K562 (cell line): ENCODE results near the gene VGF. TPM values are rescaled to one million over a fixed set of nuclear protein-coding genes. Genes with fewer than 3 reads are reported as not detected.

ENCODE experiments used
- CAMTA2 ChIP-seq: fragments of 250-450 bp; sonication (Bioruptor Pico); conservative IDR thresholded peaks from 2 replicates; pipeline ENCODE4 v1.5.1; 2022
- CEBPZ ChIP-seq: fragments of 150-350 bp; IDR thresholded peaks from 2 replicates; pipeline ENCODE4 v1.6.1; 2014; ENCODE audit warnings: low read depth, mild to moderate bottlenecking, low read length, borderline replicate concordance
- COPS2 ChIP-seq: fragments of 450-650 bp; conservative IDR thresholded peaks from 2 replicates; pipeline ENCODE4 v1.6.1; 2016; ENCODE audit warnings: mild to moderate bottlenecking, moderate library complexity
- ESRRA ChIP-seq: fragments of 450-650 bp; IDR thresholded peaks from 2 replicates; pipeline ENCODE4 v1.6.1; 2014; ENCODE audit warnings: low read depth, mild to moderate bottlenecking, moderate library complexity, borderline replicate concordance
- HINFP ChIP-seq: fragments of 450-650 bp; conservative IDR thresholded peaks from 2 replicates; pipeline ENCODE4 v1.6.1; 2016; ENCODE audit warnings: missing genetic modification characterization, low read depth, mild to moderate bottlenecking, control low read depth, missing compliant biosample characterization
- NR1H2 ChIP-seq: sonication (generic); formaldehyde crosslinking; IDR thresholded peaks from 2 replicates; pipeline ENCODE4 v1.4.0; 2020; ENCODE audit warnings: mild to moderate bottlenecking, missing genetic modification reagents
- PBX2 ChIP-seq, 2 experiments: IDR thresholded peaks in 1 of 2; conservative IDR thresholded peaks in 1 of 2; 2 replicates each; pipeline ENCODE4 v1.6.1; 2016; ENCODE audit warnings: low read depth in 2 of 2, mild to moderate bottlenecking in 1 of 2, missing compliant biosample characterization in 1 of 2, missing genetic modification characterization in 1 of 2, moderate library complexity in 1 of 2
- PCBP2 ChIP-seq: fragments of 200-400 bp; formaldehyde crosslinking; IDR thresholded peaks from 2 replicates; pipeline ENCODE4 v1.6.1; 2018; ENCODE audit warnings: low read length, low read depth, mild to moderate bottlenecking, moderate library complexity; ENCODE audit not compliant: poor library complexity, severe bottlenecking
- PKNOX1 ChIP-seq: fragments of 450-650 bp; IDR thresholded peaks from 2 replicates; pipeline ENCODE4 v1.6.1; 2016
- SPI1 ChIP-seq: IDR thresholded peaks from 2 replicates; pipeline ENCODE4 v1.6.1; 2011; ENCODE audit warnings: low read depth, low read length, control low read depth, borderline replicate concordance
- USF1 ChIP-seq: sonication (generic); formaldehyde crosslinking; IDR thresholded peaks from 2 replicates; pipeline ENCODE4 v1.9.0; 2022; ENCODE audit warnings: mild to moderate bottlenecking, missing genetic modification reagents
- VEZF1 ChIP-seq: fragments of 200-800 bp; sonication (Bioruptor generic); IDR thresholded peaks from 2 replicates; pipeline ENCODE4 v1.6.1; 2017; ENCODE audit warnings: missing genetic modification characterization, missing compliant biosample characterization
- XRCC4 ChIP-seq: IDR thresholded peaks from one replicate; pipeline ENCODE4 v1.6.1; 2011; ENCODE audit not compliant: insufficient read depth, insufficient read length; ENCODE audit errors: extremely low read depth
- ZNF217 ChIP-seq: sonication (generic); formaldehyde crosslinking; IDR thresholded peaks from 2 replicates; pipeline ENCODE4 v1.8.0; 2022; ENCODE audit warnings: mild to moderate bottlenecking, missing genetic modification reagents
- polyA plus RNA-seq, 8 experiments: library from polyadenylated mRNA; depleted of rRNA in 4 of 8; stranded (reverse) in 5 of 8; unstranded in 3 of 8; fragments of >200 nt; fragmentation: Nextera tagmentation in 2 of 8; fragmentation: Illumina TruSeq in 1 of 8; extraction: Ambion mirVana in 2 of 8; extraction: Trizol in 1 of 8; gene quantifications; 2 replicates each; pipeline versions ENCODE4 v1.2.1 to v1.2.3, GENCODE V29; 2011 to 2014; ENCODE audit warnings: inconsistent platforms in 1 of 8, missing spikeins in 1 of 8
- total RNA-seq, 7 experiments: library from RNA; depleted of rRNA in 6 of 7; stranded (reverse); fragments of >200 nt in 6 of 7; fragmentation: Illumina TruSeq in 2 of 7; extraction: Trizol in 2 of 7; gene quantifications; 2 replicates each; pipeline versions ENCODE4 v1.2.1 to v1.2.3, GENCODE V29; 2011 to 2021; ENCODE audit warnings: low replicate concordance in 1 of 7

Gene VGF
- total and polyA plus RNA-seq, 9 of the 15 experiments (the other 6 are each of a cell fraction or from before 2014, with no cell fraction given), result 0.03 to 5.7 (median 0.34) TPM

- TF ChIP-seq CEBPZ (no peak), SPI1 (peak; percentile 19; the same call in 1 of the 2 replicates), ZNF217 (no peak), PKNOX1 (peak; percentile 93), ESRRA (peak; percentile 82), PBX2 (CRISPR knock-in tag; IDR thresholded peaks at IDR 0.05; ENCODE audit: low read depth) (no peak), PBX2 (tag; conservative IDR thresholded peaks at IDR 0.05; ENCODE audit: low read depth) (0 out of 2 replicates have a peak, but pooled peaks have one; percentile 32), VEZF1 (0 out of 2 replicates have a peak, but pooled peaks have one; percentile 22), PCBP2 (no peak), NR1H2 (no peak), XRCC4 (no peak), USF1 (no peak), HINFP (no peak), CAMTA2 (no peak), COPS2 (no peak)
Observed at GRCh38 chr7:101200862-101201599, 35.7 kb upstream of the VGF start, which contains the start of gene MOGAT3 (continued).
